GM12801 (cell line): ENCODE results near the gene PLEKHF1.

ENCODE experiments used
- TF ChIP-seq, protein P1 (sequence below): IDR thresholded peaks from one replicate; pipeline ENCODE4 v1.5.1; 2011; ENCODE audit warnings: control low read depth; ENCODE audit not compliant: insufficient read length; ENCODE audit errors: extremely low read depth

The PLEKHF1 gene

DNA sequence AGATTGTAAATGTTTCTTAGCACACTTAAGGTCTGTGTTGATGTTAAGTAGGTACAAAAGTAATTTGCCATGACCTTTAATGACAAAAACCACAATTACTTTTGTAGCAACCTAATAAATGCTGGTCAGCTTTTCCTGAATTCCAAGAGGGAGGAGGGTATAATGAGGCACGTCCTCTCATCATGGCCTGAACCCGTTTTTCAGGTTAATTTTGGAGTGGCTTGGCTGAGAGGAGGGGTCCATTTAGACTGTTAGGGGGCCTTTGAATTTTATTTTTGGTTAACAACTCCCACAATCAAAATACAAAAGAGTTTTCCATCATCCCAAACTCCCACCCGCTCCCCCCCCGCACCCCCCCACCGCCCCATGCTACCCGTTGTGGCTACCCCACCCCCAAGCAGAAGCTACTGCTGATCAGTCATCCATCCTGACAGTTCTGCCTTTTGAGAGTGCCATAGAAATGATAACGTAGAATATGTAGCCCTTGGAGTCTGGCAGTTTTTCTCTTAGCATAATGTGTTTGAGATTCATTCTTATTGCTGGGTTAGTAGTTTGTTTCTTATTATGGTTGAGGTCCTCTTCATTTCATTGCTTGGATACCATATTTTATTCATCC, 14.4 kb upstream of the PLEKHF1 start:
- TF ChIP-seq, protein P1, sequence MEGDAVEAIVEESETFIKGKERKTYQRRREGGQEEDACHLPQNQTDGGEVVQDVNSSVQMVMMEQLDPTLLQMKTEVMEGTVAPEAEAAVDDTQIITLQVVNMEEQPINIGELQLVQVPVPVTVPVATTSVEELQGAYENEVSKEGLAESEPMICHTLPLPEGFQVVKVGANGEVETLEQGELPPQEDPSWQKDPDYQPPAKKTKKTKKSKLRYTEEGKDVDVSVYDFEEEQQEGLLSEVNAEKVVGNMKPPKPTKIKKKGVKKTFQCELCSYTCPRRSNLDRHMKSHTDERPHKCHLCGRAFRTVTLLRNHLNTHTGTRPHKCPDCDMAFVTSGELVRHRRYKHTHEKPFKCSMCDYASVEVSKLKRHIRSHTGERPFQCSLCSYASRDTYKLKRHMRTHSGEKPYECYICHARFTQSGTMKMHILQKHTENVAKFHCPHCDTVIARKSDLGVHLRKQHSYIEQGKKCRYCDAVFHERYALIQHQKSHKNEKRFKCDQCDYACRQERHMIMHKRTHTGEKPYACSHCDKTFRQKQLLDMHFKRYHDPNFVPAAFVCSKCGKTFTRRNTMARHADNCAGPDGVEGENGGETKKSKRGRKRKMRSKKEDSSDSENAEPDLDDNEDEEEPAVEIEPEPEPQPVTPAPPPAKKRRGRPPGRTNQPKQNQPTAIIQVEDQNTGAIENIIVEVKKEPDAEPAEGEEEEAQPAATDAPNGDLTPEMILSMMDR: no peak

DNA sequence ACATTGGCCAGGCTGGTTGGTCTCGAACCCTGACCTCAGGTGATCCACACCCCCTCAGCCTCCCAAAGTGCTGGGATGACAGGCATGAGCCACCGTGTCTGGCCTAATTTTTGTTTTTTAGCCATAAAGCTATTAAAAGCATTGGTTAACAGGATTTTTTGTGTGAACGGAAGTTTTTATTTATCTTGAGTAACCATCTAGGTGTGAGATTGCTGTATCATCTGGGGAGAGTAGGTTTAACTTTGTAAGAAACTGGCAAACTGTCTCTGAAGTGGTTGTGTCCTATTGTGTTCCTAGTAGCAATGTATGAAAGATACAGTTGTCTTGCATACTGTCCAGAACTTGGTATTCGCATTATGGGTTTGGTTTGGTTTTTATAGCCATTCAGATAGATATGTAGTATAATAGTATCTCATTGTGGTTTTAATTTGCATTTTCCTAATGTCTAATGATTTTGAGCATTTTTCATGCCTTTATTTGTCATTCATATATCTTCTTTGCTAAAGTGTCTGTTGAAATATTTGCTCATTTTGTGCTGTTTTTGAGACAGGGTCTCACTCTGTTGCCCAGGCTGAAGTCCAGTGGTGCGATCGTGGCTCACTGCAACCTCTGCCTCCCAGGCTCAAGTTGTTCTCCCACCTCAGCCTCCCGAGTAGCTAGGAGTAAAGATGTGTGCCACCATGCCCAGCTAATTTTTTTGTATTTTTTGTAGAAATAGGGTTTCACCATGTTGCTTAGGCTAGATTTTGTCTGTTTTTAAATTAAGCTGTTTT, 13.5 kb upstream of the PLEKHF1 start:
- TF ChIP-seq, protein P1: no peak

DNA sequence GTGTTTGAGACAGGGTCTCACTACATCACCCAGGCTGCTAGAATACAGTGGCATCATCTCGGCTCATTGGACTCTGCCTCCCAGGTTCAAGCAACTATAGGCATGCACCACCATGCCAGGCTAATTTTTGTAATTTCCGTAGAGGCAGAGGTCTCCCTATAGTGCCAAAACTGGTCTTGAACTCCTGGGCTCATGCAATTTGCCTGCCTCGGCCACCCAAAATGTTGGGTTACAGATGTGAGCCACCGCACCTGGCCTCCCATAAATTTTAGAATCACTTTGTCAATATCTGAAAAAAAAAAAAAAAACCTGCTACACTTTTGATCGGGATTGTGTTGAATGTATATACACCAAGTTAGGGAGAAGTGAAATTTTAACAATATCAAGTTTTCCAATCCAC, 11.9 kb upstream of the PLEKHF1 start:
- TF ChIP-seq, protein P1: no peak

DNA sequence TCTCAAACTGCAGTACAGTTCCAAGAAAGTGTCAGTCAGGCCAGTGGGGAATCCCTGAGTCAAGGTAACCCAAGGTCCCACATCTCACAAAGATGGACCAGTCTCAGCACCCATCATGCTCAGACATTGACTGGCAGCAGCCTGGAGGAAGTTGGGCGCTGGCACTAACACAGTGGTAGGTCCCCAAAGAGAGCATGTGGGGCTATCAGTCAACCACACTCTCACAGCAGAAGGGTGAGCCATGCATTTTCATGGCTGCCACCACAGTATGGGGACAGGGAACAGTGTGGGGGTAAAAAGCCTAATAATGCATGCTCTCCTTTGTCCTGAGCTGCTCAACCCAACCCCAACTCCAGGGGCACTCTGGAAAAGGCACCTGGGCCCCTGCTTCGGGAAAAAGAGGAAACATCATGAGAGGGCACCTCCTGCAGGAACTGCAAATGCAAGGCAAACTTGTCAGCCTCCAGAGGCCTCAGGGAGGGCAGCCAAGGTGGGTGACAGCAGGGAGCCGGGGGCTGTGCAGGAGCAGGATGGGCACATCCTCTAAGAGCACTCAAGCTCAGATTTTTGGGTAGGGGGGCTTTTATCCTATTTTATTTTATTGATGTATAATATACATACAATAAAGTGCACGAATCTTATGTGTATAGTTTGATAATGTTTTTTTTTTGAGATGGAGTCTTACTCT, 9.5 kb upstream of the PLEKHF1 start:
- TF ChIP-seq, protein P1: no peak

DNA sequence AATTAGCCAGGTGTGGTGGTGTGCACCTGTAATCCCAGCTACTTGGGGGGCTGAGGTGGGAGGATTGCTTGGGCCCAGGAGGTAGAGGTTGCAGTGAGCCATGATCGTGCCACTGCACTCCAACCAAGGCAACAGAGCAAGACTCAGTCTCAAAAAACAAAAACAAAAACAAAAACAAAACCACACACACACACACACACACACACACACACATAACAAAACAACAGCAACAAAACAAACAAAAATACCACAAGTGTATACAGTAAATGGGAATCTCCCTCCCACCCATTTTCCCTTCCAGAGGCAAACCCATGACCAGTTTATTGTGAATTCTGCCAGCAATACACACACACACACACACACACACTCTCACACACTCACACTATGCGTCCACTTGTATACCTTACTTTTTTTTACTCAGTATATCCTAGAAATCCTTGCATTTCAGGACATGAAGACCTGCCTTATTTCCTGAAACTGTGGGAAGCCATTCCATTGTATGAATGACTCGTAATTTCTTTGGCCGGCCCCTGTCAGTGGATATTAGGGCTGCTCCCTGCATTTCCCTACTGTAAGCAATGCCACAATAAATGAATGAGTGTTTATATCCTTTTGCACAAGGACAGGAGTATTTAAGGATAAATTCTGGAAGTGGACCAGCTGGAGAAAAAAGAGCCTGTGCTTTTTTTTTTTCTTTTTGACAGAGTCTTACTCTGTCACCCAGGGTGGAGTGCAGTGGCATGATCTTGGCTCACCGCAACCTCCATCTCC, 6.9 kb upstream of the PLEKHF1 start:
- TF ChIP-seq, protein P1: no peak

DNA sequence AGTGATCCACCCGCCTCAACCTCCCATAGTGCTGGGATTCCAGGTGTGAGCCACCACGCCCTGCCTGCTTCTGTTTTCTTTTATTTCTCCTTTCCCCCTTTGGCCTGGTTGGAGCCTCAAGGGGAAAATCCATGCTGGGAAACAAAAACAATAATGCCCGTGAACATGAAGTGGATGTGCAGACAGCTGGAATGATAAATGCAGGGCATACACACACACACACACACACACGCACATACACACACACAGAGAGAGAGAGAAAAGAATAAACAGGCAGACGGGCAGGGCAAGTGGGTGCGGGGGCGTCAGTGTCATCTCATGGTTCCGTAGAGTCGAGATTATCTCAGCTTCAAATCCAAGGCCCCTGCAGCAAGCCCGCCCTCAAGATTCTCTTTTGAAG, 4.4 kb upstream of the PLEKHF1 start:
- TF ChIP-seq, protein P1: no peak

DNA sequence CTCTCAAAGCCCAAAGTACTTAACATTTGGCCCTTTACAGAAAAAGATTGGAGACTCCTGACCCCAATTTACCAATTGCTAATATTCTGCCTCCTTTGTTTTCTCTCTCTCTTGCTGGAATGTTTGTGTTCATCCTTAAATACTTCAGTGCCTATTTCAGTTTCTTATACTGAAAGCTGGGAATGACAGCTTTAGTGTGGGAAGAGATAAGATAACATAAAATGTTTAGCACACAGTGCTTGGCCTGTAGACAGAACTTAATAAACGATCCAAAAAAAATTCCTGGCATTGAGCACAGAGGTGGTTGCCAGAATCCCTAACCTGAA, 3.0 kb upstream of the PLEKHF1 start:
- TF ChIP-seq, protein P1: no peak
